Activated CD4-positive, alpha-beta T cell treated with anti-CD3 and anti-CD28 coated beads for 36 hours (primary cell): ENCODE measurements around the gene SLC6A2. TPM values are rescaled to one million over a fixed set of nuclear protein-coding genes. Genes with fewer than 3 reads are reported as not detected.
A peak's percentile ranks its signal among the peaks of the same experiment; 100 is the strongest.
"Not testable (repeated sequence)": the region's sequence is repeated elsewhere in the genome, so short reads cannot be mapped to it uniquely, and the experiment has no call there.

Source experiments
- ATAC-seq: fragments of 200-7000 bp; cut with Tn5 transposase; one replicate; pipeline ENCODE4 v1.10.0; 2021; ENCODE audit warnings: mild to moderate bottlenecking, moderate library complexity
- CTCF ChIA-PET: fragments of 350-600 bp; sonication (Branson Sonifier 250); formaldehyde crosslinking; loops from one replicate; lab custom pipeline; 2021; ENCODE audit warnings: antibody characterized with exemption; lab: Charles Lee
- POLR2A ChIA-PET: fragments of 350-600 bp; sonication (Branson Sonifier 250); formaldehyde crosslinking; loops from one replicate; lab custom pipeline; 2021; ENCODE audit warnings: antibody characterized with exemption, inconsistent platforms; lab: Charles Lee
- DNase-seq: peaks from one replicate; pipeline ENCODE4 v3.0.0-alpha.2; 2020
- H3K27ac Mint-ChIP-seq: one replicate; pipeline ENCODE4 v1.8.0; 2021; ENCODE audit warnings: mixed read lengths
- H3K27me3 Mint-ChIP-seq: one replicate; pipeline ENCODE4 v1.8.0; 2021; ENCODE audit warnings: mixed read lengths
- H3K36me3 Mint-ChIP-seq: one replicate; pipeline ENCODE4 v1.8.0; 2021; ENCODE audit warnings: low read depth, mixed read lengths
- H3K4me1 Mint-ChIP-seq: one replicate; pipeline ENCODE4 v1.8.0; 2021; ENCODE audit warnings: mixed read lengths
- H3K4me3 Mint-ChIP-seq: one replicate; pipeline ENCODE4 v1.8.0; 2021; ENCODE audit warnings: mild to moderate bottlenecking, moderate library complexity, mixed read lengths
- H3K9me3 Mint-ChIP-seq: one replicate; pipeline ENCODE4 v1.8.0; 2021; ENCODE audit warnings: low read depth, mixed read lengths
- intact Hi-C, 2 experiments: fragments of 100-400 bp; cut with DNase I in 1 of 2; cut with micrococcal nuclease in 1 of 2; formaldehyde crosslinking; loops; one replicate each; pipeline versions ENCODE4 v1.14.2 to v1.15.1; 2022 to 2024; cut with DNase I, micrococcal nuclease
- total RNA-seq, 2 experiments: library from RNA; stranded (reverse); gene quantifications; one replicate each; pipeline ENCODE4 v1.2.3, GENCODE V29; 2021

SLC6A2 gene
- not detected for total RNA-seq

GRCh38 chr16:55655897-55656681, at the start of gene SLC6A2:
SLC6A2 (plus strand) TSS chr16:55655988; CDS start chr16:55656695, 707 bp downstream.
- no peaks in the 10 kb centered on the region for H3K9me3 Mint-ChIP-seq
- ChIA-PET POLR2A (no interaction called here), CTCF (no interaction called here)
- intact Hi-C loops: no loop called here
- DNase-seq (no peak), ATAC-seq (no peak)
- no peak within 1 kb of the TSS for H3K4me3 Mint-ChIP-seq
- no peaks in the 10 kb centered on the region for H3K36me3 Mint-ChIP-seq
- no peaks in the 10 kb centered on the region for H3K4me1 Mint-ChIP-seq
- peaks cover 10% of the 10 kb centered on the region for H3K27me3 Mint-ChIP-seq
- no peak within 1 kb of the TSS for H3K27ac Mint-ChIP-seq

GRCh38 chr16:55613613-55614335, 42.0 kb upstream of the SLC6A2 start:
- H3K4me1 Mint-ChIP-seq: no peaks in the 10 kb centered on the region
- H3K27ac Mint-ChIP-seq: no peak overlapping the region
- ATAC-seq (no peak), DNase-seq (no peak)
- intact Hi-C loops: no loop called here
- no peak overlapping the region for H3K4me3 Mint-ChIP-seq
- no peaks in the 10 kb centered on the region for H3K36me3 Mint-ChIP-seq
- ChIA-PET POLR2A (no interaction called here), CTCF (no interaction called here)
- peaks cover 14% of the 10 kb centered on the region for H3K27me3 Mint-ChIP-seq
- H3K9me3 Mint-ChIP-seq: peaks cover 3% of the 10 kb centered on the region

DNA sequence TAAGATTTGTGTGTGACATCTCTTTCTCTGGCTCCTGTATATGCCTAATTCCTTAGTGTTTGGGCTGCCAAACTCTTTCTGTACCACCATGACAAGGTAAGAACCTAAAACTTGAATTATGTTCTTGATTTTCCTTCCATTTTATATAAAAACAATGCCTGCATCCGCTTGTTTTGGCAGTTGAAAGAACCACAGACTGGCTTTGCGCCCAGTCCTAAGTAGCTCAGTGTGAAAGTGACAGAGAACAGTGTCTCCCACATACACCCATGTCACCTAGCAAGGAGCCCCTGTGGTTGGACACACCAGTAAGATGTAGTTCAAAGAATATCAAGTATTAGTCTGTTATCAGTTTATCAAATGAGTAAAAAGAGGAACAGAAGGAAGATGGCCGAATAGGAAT, 40.7 kb upstream of the SLC6A2 start:
- no peak overlapping the region for H3K4me3 Mint-ChIP-seq
- H3K4me1 Mint-ChIP-seq: no peaks in the 10 kb centered on the region
- ATAC-seq: no peak
- no peak for DNase-seq
- no peak overlapping the region for H3K27ac Mint-ChIP-seq
- CTCF ChIA-PET: no interaction called here
- POLR2A ChIA-PET: no interaction called here
- intact Hi-C loops: no loop called here
- H3K9me3 Mint-ChIP-seq: peaks cover 3% of the 10 kb centered on the region
- no peaks in the 10 kb centered on the region for H3K36me3 Mint-ChIP-seq
- peaks cover 18% of the 10 kb centered on the region for H3K27me3 Mint-ChIP-seq

DNA sequence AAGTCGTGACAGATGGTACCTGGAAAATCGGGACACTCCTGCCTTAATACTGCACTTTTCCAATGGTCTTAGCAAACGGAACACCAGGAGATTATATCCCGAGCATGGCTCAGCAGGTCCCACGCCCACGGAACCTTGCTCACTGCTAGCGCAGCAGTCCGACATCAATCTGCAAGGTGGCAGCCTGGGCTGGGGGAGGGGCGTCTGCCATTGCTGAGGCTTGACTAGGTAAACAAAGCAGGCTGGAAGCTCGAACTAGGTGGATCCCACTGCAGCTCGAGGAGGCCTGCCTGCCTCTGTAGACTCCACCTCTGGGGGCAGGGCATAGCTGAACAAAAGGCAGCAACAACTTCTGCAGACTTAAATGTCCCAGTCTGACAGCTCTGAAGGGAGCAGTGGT, 40.1 kb upstream of the SLC6A2 start:
- H3K27me3 Mint-ChIP-seq: peaks cover 16% of the 10 kb centered on the region
- ATAC-seq, POLR2A ChIA-PET, CTCF ChIA-PET, H3K4me1 Mint-ChIP-seq, H3K36me3 Mint-ChIP-seq, DNase-seq, intact Hi-C loops, H3K27ac Mint-ChIP-seq, H3K4me3 Mint-ChIP-seq, H3K9me3 Mint-ChIP-seq: not testable (repeated sequence)

- Mint-ChIP-seq H3K27me3 (peaks cover 11% of the 10 kb centered on the region), H3K9me3 (no peaks in the 10 kb centered on the region), H3K27ac (no peak overlapping the region), H3K4me3 (no peak overlapping the region), H3K36me3 (no peaks in the 10 kb centered on the region), H3K4me1 (no peaks in the 10 kb centered on the region)
- ChIA-PET POLR2A (no interaction called here), CTCF (interaction anchor here (1.6 kb wide), 1 partner anchor 157 kb away, joined by 4 read pairs; no protein-coding TSS in a partner anchor)
- intact Hi-C loops: no loop called here
- DNase-seq: no peak
- no peak for ATAC-seq
Measured at GRCh38 chr16:55621771-55622170, 34.0 kb upstream of the SLC6A2 start.

- Mint-ChIP-seq H3K4me3 (no peak overlapping the region), H3K27me3 (peaks cover 9% of the 10 kb centered on the region), H3K9me3 (no peaks in the 10 kb centered on the region), H3K4me1 (no peaks in the 10 kb centered on the region), H3K27ac (no peak overlapping the region), H3K36me3 (no peaks in the 10 kb centered on the region)
- CTCF ChIA-PET: interaction anchor here (1.6 kb wide), 1 partner anchor 158 kb away, joined by 4 read pairs; no protein-coding TSS in a partner anchor
- ATAC-seq (no peak), DNase-seq (no peak)
- intact Hi-C loops: no loop called here
- POLR2A ChIA-PET: no interaction called here
Measured at GRCh38 chr16:55622272-55622671, 33.5 kb upstream of the SLC6A2 start.

- Mint-ChIP-seq H3K27me3 (peaks cover 8% of the 10 kb centered on the region), H3K36me3 (no peaks in the 10 kb centered on the region), H3K4me1 (no peaks in the 10 kb centered on the region), H3K9me3 (no peaks in the 10 kb centered on the region), H3K4me3 (no peak overlapping the region), H3K27ac (no peak overlapping the region)
- ChIA-PET CTCF (interaction anchor here (1.6 kb wide), 1 partner anchor 158 kb away, joined by 4 read pairs; no protein-coding TSS in a partner anchor), POLR2A (no interaction called here)
- ATAC-seq (no peak), DNase-seq (peak; percentile 8)
- intact Hi-C loops: no loop called here
Measured at GRCh38 chr16:55622930-55623561, 32.7 kb upstream of the SLC6A2 start.

DNA sequence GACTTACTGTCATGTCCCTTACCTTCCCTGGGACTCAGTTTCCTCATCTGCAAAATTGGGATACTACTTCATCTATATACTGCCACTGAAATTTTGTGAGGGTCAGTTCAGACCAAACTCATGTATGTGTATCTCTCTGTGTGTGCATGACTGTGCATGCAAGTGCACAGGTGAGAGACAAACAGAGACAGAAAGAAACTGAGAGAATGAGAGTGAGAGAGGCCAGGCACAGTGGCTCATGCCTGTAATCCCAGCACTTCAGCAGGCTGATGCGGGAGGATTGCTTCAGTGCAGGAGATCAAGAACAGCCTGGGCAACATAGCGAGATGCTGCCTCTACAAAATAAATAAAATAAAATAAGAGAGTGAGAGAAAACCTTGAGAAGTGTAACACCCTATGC, 32.1 kb upstream of the SLC6A2 start:
- POLR2A ChIA-PET: no interaction called here
- no peaks in the 10 kb centered on the region for H3K9me3 Mint-ChIP-seq
- intact Hi-C loops: no loop called here
- H3K4me1 Mint-ChIP-seq: no peaks in the 10 kb centered on the region
- no peak for ATAC-seq
- CTCF ChIA-PET: no interaction called here
- H3K4me3 Mint-ChIP-seq: no peak overlapping the region
- H3K27ac Mint-ChIP-seq: no peak overlapping the region
- peaks cover 8% of the 10 kb centered on the region for H3K27me3 Mint-ChIP-seq
- DNase-seq: no peak
- no peaks in the 10 kb centered on the region for H3K36me3 Mint-ChIP-seq

DNA sequence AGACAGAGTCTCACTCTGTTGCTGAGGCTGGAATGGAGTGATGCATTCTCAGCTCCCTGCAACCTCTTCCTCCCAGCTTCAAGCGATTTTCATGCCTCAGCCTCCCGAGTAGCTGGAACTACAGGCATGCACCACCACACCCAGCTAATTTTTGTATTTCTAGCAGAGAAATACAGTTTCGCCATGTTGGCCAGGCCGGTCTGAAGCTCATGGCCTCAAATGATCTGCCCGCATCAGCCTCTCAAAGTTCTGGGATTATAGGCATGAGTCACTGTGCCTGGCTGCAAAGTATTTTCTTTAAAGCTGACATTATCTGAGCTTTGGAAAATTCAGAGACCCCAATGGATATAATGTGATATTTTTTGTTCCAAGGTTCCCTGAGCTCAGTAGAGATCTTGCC, 31.1 kb upstream of the SLC6A2 start:
- no peak for DNase-seq
- ChIA-PET CTCF (no interaction called here), POLR2A (no interaction called here)
- Mint-ChIP-seq H3K4me3 (no peak overlapping the region), H3K9me3 (no peaks in the 10 kb centered on the region), H3K27ac (no peak overlapping the region), H3K27me3 (peaks cover 8% of the 10 kb centered on the region), H3K36me3 (no peaks in the 10 kb centered on the region), H3K4me1 (no peaks in the 10 kb centered on the region)
- no peak for ATAC-seq
- intact Hi-C loops: no loop called here

DNA sequence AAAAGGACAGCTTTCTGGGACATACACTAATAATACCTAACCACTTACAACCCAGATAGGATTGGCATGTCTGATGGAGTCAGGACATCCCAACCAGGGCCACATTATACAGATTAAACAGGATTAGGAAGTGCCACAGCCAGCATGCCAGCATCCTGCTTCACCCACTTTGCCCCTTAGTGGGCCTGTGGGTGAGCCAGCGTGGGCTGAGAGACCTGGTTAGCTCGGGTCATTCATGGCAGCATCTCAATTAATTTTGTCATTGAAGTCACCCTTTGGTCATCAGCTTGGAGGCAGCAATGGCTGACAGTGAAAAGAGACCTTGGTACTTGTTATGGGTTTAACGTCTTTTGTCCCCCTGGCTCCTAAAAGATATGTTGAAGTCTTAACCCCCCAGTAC, 29.9 kb upstream of the SLC6A2 start:
- H3K9me3 Mint-ChIP-seq: no peaks in the 10 kb centered on the region
- no peak for DNase-seq
- H3K27me3 Mint-ChIP-seq: peaks cover 7% of the 10 kb centered on the region
- H3K4me3 Mint-ChIP-seq: no peak overlapping the region
- no peak overlapping the region for H3K27ac Mint-ChIP-seq
- intact Hi-C loops: no loop called here
- CTCF ChIA-PET: interaction anchor here (0.6 to 0.8 kb wide), 3 partner anchors 14 to 105 kb away, joined by 3 read pairs; no protein-coding TSS in a partner anchor
- POLR2A ChIA-PET: no interaction called here
- H3K36me3 Mint-ChIP-seq: no peaks in the 10 kb centered on the region
- H3K4me1 Mint-ChIP-seq: no peaks in the 10 kb centered on the region
- ATAC-seq: no peak

GRCh38 chr16:55628306-55628968, 27.4 kb upstream of the SLC6A2 start:
- no peaks in the 10 kb centered on the region for H3K36me3 Mint-ChIP-seq
- ChIA-PET POLR2A (no interaction called here), CTCF (no interaction called here)
- H3K27ac Mint-ChIP-seq: no peak overlapping the region
- H3K27me3 Mint-ChIP-seq: peaks cover 10% of the 10 kb centered on the region
- no peaks in the 10 kb centered on the region for H3K9me3 Mint-ChIP-seq
- no peaks in the 10 kb centered on the region for H3K4me1 Mint-ChIP-seq
- ATAC-seq: no peak
- intact Hi-C loops: no loop called here
- no peak overlapping the region for H3K4me3 Mint-ChIP-seq
- no peak for DNase-seq
